Activated CD8-positive, alpha-beta memory T cell treated with anti-CD3 and anti-CD28 coated beads for 1 hour (primary cell): ENCODE measurements around the gene ASGR1.
"Not testable (repeated sequence)": the region's sequence is repeated elsewhere in the genome, so short reads cannot be mapped to it uniquely, and the experiment has no call there.

Experiments used
- DNase-seq, 2 donors: peaks; one replicate each; pipeline ENCODE4 v3.0.0-alpha.2; 2020; ENCODE audit warnings: low read depth in 1 of 2; ENCODE audit errors: extremely low read depth in 1 of 2

The ASGR1 gene

GRCh38 chr17:7168841-7169564 lies 10.2 kb downstream of the ASGR1 start:
- DNase-seq, result not testable (repeated sequence)

DNA sequence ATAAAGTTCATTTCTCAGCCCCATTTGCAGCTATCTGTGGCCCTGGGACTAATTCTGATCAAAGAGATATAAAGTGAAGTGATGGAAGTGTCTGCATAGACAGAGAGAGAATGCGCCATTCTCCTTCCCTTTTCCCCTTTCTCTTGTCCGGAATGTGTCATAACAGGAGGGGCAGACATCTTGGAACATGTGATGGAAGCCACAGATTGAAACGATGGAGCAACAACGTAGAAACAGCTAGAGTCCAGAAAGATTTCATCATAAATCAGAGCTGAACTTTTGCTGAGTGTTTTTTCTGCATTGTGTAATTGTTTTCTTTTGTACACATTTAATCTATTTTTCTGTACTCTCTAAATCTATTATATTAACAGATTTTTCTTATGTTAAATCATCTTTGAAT lies 11.3 kb downstream of the ASGR1 start:
- DNase-seq, result no peak

GRCh38 chr17:7166873-7167272 lies 12.3 kb downstream of the ASGR1 start:
- no peak for DNase-seq

- DNase-seq, result not testable (repeated sequence)
Observed at GRCh38 chr17:7159571-7159970, 19.6 kb downstream of the ASGR1 start.

DNA sequence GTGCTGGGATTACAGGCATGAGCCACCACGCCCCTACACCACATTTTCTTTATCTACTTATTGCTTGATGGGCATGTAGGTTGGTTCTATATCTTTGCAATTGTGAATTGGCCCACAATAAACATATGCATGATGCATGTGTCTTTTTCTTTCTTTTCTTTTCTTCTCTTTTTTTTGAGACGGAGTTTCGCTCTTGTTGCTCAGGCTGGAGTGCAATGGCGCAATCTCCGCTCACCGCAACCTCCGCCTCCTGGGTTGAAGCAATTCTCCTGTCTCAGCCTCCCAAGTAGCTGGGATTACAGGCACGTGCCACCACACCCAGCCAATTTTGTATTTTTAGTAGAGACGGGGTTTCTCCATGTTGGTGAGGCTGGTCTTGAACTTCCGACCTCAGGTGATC lies 20.7 kb downstream of the ASGR1 start:
- not testable (repeated sequence) for DNase-seq

DNA sequence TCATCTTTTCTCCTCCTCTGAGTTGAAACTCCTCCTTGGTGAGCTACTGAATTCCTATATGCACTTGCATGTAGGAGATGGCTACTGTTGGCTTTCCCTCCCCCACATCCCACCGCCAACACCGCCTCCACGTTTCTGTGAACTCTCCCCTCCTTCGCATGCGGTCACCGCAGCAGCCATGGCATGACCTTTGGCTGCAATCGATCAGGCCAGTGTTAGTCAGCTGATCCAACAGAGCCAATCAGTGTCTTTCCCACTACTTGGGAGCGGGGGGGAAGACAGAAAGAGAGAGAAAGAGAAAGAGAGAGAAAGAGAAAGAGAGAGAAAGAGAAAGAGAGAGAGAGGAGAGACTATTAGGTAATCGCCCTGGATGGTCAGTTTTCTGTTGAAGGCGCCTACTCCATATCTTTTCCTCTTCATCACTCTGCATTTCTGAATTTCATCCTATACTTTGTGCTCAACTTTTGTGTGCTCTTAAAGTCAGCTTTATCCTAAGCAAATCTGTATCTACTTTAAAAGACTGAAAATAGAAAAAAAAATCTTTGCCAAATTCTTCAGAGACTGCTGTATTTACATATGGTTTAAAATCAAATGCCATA lies 22.7 kb downstream of the ASGR1 start:
- no peak for DNase-seq

DNA sequence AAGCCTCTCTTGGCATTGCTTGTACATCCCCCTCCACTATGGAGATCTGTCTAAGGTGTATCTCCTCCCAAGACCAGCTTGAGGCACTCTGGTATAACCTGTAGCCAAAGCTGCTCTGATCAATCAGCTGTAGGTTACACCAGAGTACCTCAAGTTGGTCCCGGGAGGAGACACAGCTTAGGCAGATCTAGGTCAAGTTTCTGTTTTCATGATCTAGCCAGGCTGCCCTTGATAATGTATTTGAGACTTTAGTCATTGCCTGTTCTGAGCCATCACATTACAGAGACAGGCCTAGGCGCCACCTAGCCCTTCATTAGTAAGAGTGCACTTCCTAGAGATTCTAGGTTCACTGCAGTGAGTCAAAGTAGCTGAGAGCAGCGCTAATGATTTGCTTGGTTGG lies 31.4 kb downstream of the ASGR1 start:
- no peak for DNase-seq

- no peak for DNase-seq
Observed at GRCh38 chr17:7146115-7146514, 33.1 kb downstream of the ASGR1 start.

DNA sequence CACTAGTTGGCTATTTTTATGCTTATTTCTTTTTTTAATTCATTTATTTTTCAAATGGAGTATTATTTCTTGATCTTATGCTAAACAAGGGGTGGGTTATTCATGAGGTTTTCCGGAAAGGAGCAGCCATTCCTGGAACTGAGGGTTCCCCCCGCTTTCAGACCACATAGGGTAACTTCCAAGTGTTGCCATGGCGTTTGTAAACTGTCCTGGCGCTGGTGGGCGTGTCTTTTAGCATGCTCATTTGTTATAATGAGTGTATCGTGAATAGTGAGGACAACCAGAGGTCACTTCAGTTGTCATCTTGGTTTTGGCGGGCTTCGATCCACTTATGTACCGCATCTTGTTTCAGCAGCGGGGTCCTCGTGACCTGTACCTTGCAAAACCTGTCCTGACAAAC lies 35.0 kb downstream of the ASGR1 start:
- no peak for DNase-seq

GRCh38 chr17:7141824-7142223 lies 37.3 kb downstream of the ASGR1 start:
- no peak for DNase-seq

GRCh38 chr17:7139400-7139799 lies 39.8 kb downstream of the ASGR1 start:
- no peak for DNase-seq

GRCh38 chr17:7138800-7139381 lies 40.3 kb downstream of the ASGR1 start:
- DNase-seq, result no peak

DNA sequence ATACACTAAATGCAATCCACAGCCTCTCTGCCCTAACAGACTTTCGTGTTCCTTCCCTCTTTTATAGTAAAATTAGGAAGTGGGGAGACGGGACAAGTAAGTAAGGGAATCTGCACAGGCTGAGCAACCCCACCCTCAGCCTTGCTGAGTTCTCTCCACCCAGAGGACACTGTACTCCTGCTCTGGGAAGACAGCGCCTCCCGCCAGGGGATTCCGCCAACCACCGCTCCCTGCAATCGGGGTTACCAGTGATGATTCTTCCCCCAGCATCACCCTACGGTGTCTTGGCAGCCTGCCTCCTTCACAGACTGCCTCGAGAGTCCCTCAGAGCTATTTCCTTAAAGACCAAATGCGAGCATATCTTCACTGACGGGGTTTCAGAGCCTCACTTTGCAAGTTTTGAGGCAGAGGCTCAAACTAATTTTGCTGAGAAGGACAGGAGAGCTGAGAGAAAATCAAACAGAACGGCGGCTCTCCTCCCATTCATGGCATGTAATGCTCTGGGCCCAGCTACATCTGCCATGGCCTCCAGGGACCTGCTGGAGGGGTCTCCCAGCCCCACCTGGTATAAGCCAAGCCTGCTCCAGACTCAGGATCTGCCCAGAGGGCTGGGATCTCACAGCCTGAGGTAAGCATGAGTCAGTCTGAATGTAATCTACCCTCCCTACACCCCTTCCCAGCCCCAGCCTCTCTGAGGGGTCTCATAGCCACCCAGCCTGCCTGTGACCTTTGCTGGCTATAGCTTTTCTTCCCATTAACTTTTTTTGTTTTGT lies 41.8 kb downstream of the ASGR1 start:
- DNase-seq, result no peak

- DNase-seq, result peak; percentile 54 to 72
Observed at GRCh38 chr17:7136266-7136877, 42.8 kb downstream of the ASGR1 start.

GRCh38 chr17:7133916-7134315 lies 45.3 kb downstream of the ASGR1 start:
- no peak for DNase-seq

DNA sequence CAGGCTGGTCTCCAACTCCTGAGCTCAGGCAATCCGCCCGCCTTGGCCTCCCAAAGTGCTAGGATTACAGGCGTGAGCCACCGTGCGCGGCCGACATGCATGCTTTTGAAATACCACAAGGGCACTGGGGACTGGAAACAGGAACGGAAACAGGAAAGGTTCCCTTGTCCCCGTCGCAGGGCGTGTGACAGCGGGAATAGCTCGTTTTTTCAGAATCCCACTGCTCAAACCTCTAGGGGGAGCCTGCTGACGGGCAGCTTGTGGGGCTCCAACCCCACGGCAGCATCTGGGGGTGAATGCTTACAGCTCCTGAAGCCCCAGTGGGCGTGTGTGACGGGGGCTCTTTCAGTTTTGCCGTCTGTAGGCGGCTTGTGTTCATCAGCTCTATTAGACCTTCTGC lies 45.7 kb downstream of the ASGR1 start:
- DNase-seq, result no peak

DNA sequence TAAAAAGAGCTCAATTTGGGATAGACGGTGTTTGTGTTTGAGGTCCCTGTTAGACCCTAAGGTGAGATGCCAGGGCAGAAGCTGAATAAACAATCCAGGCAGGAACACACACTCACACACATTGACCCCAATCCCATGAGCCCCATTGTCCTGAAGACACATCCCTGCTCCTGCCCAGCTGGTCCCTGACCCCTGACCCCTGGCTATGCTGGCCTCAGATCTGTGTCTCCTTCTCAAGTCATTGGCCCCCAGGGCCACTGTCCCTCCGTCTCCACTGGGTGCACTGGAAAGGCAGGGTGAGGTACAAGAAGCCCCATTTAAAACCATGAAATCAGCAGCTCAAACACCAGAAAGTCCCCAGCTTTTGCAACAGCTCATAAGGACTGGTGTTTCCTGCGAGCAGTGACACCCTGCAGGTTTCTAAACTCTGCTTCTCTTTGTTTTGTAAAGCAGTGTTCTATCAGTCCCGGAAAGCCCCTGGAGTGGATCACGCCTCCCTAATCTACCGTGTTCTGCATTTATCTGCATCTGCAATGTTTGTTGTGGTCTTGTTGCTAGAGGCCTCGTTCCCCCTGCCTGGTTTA lies 46.6 kb downstream of the ASGR1 start:
- DNase-seq, result peak in 1 of 2 donors; percentile 19

DNA sequence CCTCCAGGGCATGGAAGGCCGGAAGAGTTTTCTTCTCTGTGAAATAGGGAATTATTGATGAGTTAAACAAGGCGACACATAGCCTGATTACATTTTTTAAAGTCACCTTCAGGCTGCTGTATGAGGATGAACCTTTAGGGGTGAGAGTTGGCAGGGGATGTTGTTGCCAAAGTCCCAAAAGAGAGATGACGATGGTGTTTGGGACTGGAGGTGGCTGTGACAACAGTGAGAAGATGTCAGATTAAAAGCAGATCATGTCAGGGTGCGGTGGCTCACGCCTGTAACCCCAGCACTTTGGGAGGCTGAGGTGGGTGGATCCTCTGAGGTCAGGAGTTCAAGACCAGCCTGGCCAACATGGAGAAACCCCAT lies 47.8 kb downstream of the ASGR1 start:
- DNase-seq, result no peak

- no peak for DNase-seq
Observed at GRCh38 chr17:7130621-7131422, 48.3 kb downstream of the ASGR1 start.

GRCh38 chr17:7129311-7129710 lies 49.9 kb downstream of the ASGR1 start:
- no peak for DNase-seq
